ENCODE data around the gene UMODL1.
"Not testable (repeated sequence)": the region's sequence is repeated elsewhere in the genome, so short reads cannot be mapped to it uniquely, and the experiment has no call there.

UMODL1 gene

GRCh38 chr21:42112857-42113256 lies 41.7 kb downstream of the UMODL1 start:
- DNase-seq (ENCODE audit: low spot score), result no peak

GRCh38 chr21:42113926-42114409 lies 42.9 kb downstream of the UMODL1 start:
- peak; percentile 82 for DNase-seq (ENCODE audit: low spot score)

- DNase-seq (ENCODE audit: low spot score), result no peak
These were observed 43.5 kb downstream of the UMODL1 start for GRCh38 chr21:42114646-42115045.

GRCh38 chr21:42115136-42115683 lies 44.1 kb downstream of the UMODL1 start:
- no peak for DNase-seq (ENCODE audit: low spot score)

GRCh38 chr21:42116551-42116950 lies 45.4 kb downstream of the UMODL1 start:
- not testable (repeated sequence) for DNase-seq (ENCODE audit: low spot score)

GRCh38 chr21:42117229-42117966 lies 46.3 kb downstream of the UMODL1 start:
- peak; percentile 88 for DNase-seq (ENCODE audit: low spot score)

GRCh38 chr21:42117967-42118780 lies 47.1 kb downstream of the UMODL1 start:
- no peak for DNase-seq (ENCODE audit: low spot score)

DNA sequence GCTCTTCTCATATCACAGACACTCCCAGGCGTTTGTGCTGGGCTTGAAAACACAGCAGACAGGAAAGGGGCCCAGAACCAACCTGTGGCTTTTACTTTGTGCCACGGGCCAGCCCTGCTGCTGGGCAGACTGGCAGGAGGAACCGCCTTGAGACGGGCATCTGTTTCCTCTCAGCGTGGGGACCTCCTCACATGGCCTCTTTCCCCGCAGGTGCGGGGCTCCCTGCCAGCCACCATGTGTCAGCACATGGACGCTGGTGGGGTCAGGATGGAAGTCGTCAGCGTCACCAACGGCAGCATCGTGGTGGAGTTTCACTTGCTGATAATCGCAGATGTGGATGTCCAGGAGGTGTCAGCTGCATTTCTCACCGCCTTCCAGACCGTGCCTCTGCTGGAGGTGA lies 47.8 kb downstream of the UMODL1 start:
- no peak for DNase-seq (ENCODE audit: low spot score)

DNA sequence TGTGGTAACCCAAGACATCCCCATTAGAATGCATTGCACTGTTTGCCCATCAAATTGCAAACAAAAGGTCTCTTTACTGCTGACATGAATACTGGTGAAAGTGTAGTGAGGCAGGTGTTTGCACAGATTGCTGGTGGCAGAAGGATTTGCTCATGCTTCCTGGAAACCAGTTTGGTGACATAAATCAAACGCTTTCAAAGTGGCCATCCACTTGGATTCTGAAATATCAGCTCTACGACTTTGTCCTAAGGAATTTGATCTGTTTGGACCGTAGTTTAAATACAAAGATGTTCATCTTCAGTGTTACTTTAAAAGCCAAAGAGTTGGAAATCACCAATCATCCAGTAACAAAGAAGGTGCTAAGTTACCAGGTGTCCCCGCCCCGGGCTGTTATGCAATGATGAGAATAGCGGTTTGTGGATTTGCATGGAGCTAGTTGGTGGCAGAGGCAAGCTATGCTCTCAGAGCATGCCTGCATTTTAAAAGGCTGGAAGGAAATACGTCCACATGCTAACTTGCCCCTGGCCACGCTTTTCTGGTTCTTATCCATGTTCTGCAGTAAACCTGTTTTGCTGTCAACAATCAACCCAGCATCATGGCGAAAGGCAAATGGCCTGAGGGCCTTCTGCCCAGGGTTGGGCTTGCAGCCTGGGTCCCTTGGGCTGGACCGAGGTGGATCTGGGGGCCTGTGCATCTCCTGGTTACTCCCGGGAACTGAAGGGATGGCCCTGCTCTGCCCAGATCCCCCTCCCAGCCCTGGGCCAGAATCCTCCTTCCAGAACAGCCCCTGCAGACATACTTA lies 49.2 kb downstream of the UMODL1 start:
- no peak for DNase-seq (ENCODE audit: low spot score)

GRCh38 chr21:42120903-42121535 lies 49.9 kb downstream of the UMODL1 start:
- no peak for DNase-seq (ENCODE audit: low spot score)

GRCh38 chr21:42121794-42122193 lies 50.7 kb downstream of the UMODL1 start:
- no peak for DNase-seq (ENCODE audit: low spot score)

DNA sequence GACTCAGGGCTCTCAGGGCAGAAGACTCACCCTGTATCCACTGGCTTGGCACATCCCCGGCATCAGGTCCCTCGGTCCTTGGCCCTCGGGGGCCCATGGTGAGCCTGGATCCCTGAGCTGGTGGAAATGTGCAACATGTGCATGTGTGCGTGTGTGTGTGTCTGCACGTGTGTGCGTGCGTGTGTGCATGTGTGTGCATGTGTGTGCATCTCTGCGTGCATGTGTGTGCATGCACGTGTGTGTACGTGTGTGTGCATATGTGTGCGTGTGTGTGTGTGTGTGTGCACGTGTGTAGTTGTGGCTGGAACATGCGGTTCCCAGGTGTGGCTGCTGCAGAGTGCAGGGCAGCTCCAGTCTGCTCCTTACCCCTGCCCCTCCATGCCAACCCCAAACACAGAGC lies 51.3 kb downstream of the UMODL1 start:
- DNase-seq (ENCODE audit: low spot score), result no peak

- DNase-seq (ENCODE audit: low spot score), result no peak
These were observed 51.7 kb downstream of the UMODL1 start for GRCh38 chr21:42122808-42123207.

DNA sequence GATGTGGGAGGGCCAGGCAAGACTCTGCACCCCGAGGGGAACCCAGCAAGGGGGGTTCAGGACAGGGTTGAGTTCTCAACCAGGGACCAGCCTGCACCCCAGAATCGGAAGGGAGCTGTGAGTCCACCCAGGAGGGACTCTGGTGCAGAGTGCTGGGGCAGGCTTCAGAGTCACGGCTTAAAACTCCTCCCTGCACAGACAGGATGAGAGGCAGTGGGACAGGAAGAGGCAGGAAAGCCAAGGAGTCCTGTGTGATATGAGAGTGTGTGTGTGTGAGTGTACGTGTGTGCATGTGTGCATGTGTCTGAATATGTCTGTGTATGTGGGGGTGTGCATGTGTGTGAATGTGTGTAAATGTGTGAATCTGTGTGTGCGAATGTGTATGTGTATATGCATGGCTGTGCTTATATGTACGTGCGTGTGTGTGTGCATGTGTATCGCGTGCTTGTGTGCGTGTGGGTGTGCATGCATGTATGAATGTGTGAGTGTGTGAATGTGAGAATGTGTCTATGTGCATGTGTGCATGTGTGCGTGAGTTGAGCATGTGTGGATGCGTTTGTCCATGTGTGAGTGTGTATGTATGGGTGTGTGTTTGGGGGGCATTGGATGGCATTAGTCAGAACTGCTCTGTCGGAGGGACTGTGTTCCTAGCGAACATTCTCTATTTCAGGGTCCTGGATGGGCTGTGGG lies 52.2 kb downstream of the UMODL1 start:
- DNase-seq (ENCODE audit: low spot score), result no peak

DNA sequence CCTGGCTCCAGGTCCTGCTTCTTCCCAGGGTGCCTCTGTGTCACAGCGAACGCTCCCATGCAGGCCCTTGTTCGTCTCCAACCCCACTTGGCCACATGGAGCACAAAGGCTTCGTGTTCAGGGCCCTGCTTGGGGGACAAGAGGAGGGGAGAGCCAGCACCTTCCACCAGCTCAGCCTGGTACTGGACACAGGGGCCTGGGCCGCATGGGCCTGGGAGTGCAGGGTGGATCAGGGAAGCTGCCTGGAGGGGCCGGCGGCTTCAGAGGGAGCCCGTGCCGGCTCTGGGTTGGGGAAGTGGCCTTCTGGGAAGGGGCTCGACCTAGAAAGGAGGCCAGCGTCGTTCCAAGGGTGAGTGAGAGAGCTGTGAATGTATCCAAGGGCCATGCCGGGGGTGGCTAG lies 53.0 kb downstream of the UMODL1 start:
- no peak for DNase-seq (ENCODE audit: low spot score)

GRCh38 chr21:42124826-42125570 lies 53.9 kb downstream of the UMODL1 start:
- DNase-seq (ENCODE audit: low spot score), result no peak

GRCh38 chr21:42125571-42126544 lies 54.7 kb downstream of the UMODL1 start:
- DNase-seq (ENCODE audit: low spot score), result peak; percentile 67

DNA sequence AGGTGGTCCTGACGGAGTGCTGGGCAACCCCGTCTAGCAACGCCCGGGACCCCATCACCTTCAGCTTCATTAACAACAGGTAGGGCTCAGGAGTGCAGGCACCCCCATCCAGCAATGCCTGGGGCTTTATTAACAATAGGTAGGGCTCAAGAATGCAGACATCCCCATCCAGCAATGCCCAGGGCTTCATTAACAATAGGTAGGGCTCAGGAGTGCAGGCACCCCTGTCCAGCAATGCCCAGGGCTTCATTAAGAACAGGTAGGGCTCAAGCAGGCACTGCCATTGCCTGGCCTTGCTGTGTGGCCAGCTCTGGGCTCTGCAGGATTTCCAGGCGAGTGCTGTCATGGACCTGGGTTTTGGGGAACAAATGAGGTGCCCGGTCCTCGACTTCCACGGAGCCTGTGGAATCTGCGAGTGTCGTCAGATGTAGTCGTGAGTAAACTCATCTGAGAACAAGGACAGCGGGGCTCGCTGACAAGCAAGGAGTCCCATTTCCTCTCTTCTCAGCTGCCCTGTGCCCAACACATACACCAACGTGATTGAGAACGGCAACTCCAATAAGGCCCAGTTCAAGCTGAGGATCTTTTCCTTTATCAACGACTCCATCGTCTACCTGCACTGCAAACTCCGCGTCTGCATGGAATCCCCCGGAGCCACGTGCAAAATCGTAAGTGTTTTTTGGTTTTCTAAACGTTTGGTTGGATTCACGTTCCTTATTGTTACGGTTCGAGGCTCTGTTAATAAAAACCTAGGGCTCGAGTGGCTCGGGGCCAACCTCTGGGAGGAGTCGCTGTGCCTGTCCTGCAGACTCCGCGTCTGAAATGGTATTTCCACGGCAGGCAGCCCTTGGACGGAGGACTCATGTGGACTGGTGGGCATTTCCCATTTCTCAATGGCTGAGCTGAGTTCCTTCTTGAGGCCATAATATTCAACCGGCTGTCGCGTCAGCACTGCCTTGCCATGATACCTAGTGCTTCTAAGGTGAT lies 56.3 kb downstream of the UMODL1 start:
- DNase-seq (ENCODE audit: low spot score), result no peak

All from AG08395 (cell line).